Esophagus muscularis mucosa (tissue), 4 donors: ENCODE results near the gene EEF1E1.

Source experiments
- CTCF ChIP-seq, 3 experiments: fragments of 200-600 bp in 2 of 3; fragments of 450-650 bp in 1 of 3; sonication (generic) in 2 of 3; IDR thresholded peaks; one replicate each; pipeline ENCODE4 v1.5.1; 2017 to 2019; ENCODE audit warnings: antibody characterized with exemption in 3 of 3, mild to moderate bottlenecking in 2 of 3, moderate library complexity in 1 of 3
- EP300 ChIP-seq: sonication (generic); formaldehyde crosslinking; IDR thresholded peaks from one replicate; pipeline ENCODE4 v1.6.1; 2017; ENCODE audit warnings: antibody characterized with exemption
- POLR2A ChIP-seq: fragments of 450-650 bp; IDR thresholded peaks from one replicate; pipeline ENCODE4 v1.6.1; 2017; ENCODE audit warnings: antibody characterized with exemption, moderate library complexity, mild to moderate bottlenecking, low read depth
- POLR2AphosphoS5 ChIP-seq, 2 donors: sonication (generic); formaldehyde crosslinking; IDR thresholded peaks; one replicate each; pipeline ENCODE4 v1.6.1; 2017; ENCODE audit warnings: antibody characterized with exemption in 2 of 2

GRCh38 chr6:8114956-8115355 lies 12.6 kb upstream of the EEF1E1 start:
- TF ChIP-seq CTCF (IDR thresholded peaks at IDR 0.05) (no peak), POLR2AphosphoS5 (IDR thresholded peaks at IDR 0.05) (no peak), POLR2A (no peak), EP300 (no peak)
